Measurements from ENCODE around the gene DENND2D. TPM values are rescaled to one million over a fixed set of nuclear protein-coding genes. Genes with fewer than 3 reads are reported as not detected.

The DENND2D gene
- total RNA-seq, 2 donors from 2014 or later, result 25.4 to 37.2 TPM

DNA sequence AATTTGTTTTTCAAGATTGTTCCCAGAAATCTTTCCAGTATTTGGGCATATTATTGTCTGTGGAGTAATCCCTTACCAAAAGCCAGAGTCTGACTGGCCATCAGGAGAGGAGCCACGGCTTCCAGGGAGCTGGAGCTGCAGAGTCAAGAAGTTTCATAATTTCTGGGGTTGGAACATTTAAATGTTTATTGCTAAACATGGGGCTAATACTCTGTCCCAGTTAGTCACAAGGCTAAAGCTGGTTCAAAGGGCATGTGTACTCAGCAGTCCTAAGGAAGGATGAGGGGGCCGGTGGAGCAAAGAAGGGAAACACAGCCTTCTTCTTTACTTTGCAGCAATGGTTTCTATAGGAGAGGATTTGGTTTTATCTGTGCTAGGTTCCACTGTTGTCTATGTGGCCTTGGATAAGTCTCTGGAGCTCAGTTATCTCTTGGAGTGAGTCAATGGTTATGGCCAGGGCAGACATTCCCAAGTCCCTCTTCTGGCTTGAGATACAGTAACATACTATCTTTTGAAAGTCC is 9.5 kb downstream of the DENND2D start:
- Histone ChIP-seq H3K4me1 (replicated peaks) (no peaks in the 10 kb centered on the region), H3K9me3 (no peaks in the 10 kb centered on the region), H3K4me3 (no peak overlapping the region), H3K27ac (no peak overlapping the region), H3K36me3 (peaks cover 0 to 8% of the 10 kb centered on the region in 2 donors), H3K27me3 (replicated peaks; ENCODE audit: insufficient read depth) (no peaks in the 10 kb centered on the region)
- 82% methylated on average over 2 of the region's 2 CpGs for WGBS
- no peak for DNase-seq (ENCODE audit: low spot score)
- intact Hi-C loops (cut with DNase I), result no loop called here
- TF ChIP-seq, protein P1, sequence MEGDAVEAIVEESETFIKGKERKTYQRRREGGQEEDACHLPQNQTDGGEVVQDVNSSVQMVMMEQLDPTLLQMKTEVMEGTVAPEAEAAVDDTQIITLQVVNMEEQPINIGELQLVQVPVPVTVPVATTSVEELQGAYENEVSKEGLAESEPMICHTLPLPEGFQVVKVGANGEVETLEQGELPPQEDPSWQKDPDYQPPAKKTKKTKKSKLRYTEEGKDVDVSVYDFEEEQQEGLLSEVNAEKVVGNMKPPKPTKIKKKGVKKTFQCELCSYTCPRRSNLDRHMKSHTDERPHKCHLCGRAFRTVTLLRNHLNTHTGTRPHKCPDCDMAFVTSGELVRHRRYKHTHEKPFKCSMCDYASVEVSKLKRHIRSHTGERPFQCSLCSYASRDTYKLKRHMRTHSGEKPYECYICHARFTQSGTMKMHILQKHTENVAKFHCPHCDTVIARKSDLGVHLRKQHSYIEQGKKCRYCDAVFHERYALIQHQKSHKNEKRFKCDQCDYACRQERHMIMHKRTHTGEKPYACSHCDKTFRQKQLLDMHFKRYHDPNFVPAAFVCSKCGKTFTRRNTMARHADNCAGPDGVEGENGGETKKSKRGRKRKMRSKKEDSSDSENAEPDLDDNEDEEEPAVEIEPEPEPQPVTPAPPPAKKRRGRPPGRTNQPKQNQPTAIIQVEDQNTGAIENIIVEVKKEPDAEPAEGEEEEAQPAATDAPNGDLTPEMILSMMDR (IDR thresholded peaks at IDR 0.05), result no peak
- TF ChIP-seq POLR2AphosphoS5 (IDR thresholded peaks at IDR 0.05) (no peak), POLR2A (IDR thresholded peaks at IDR 0.05) (no peak)

DNA sequence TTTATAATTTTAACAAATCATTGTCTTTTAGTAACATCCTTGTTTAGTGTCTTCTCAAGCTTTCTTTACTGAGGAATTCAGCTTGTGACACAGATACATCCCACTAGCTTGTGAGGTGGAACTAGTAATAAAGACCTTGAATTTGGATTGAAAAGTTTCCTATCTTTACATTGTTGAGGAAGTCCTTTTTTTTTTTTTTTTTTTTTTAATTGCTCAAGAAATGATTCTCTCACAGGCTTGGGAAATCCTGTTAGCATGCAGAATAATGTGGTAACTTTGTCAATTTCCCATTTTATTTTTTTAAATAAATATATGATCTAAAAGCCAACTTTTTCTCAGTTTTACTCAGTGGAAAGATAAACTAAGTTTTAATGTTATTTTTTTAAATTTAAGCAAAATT is 15.8 kb downstream of the DENND2D start:
- TF ChIP-seq POLR2A (IDR thresholded peaks at IDR 0.05) (no peak), POLR2AphosphoS5 (IDR thresholded peaks at IDR 0.05) (no peak)
- TF ChIP-seq, protein P1 (IDR thresholded peaks at IDR 0.05), result no peak
- peaks cover 0 to 8% of the 10 kb centered on the region in 2 donors for H3K36me3 ChIP-seq
- DNase-seq (ENCODE audit: low spot score), result no peak
- no peaks in the 10 kb centered on the region for H3K27me3 ChIP-seq (replicated peaks; ENCODE audit: insufficient read depth)
- H3K9me3 ChIP-seq, result no peaks in the 10 kb centered on the region
- H3K4me3 ChIP-seq, result no peak overlapping the region
- intact Hi-C loops (cut with DNase I), result no loop called here
- H3K4me1 ChIP-seq (replicated peaks), result no peaks in the 10 kb centered on the region
- no peak overlapping the region for H3K27ac ChIP-seq

DNA sequence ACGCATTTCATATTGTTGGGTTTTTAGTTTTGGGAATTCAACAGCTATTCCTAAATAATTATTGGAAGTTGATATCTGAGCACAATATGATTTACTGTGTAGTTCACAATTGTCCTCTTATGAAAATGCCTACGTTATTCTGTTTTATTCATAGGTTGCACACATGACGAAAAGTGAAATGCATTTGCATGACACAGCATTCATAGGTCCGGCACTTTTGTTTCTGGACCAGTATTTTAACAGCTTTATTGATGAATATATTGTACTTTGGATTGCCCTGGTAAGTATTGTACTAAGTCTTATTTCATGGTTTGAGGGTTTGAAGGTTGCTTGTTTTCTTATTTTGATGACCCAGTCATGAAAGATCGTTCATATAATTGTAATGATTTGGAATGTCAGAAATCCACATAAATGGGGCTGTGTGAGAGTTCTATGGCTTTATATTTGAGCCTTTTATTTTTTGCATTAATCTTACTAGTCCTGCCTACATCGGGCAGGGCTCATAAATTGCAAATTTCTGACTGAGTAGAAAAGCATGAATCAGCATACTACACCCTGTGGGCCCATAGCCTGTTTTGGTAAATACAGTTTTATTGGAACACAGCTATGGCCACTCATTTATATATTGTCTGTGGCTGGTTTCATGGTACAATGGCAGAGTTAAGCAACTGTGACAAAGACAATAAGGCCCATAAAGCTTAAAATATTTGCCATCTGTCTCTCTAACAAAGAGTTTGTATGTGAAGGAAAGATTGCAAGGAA is 17.0 kb downstream of the DENND2D start:
- intact Hi-C loops (cut with DNase I), result no loop called here
- Histone ChIP-seq H3K4me1 (replicated peaks) (no peaks in the 10 kb centered on the region), H3K9me3 (no peaks in the 10 kb centered on the region), H3K36me3 (peaks cover 0 to 8% of the 10 kb centered on the region in 2 donors), H3K4me3 (no peak overlapping the region), H3K27me3 (replicated peaks; ENCODE audit: insufficient read depth) (no peaks in the 10 kb centered on the region), H3K27ac (no peak overlapping the region)
- TF ChIP-seq, protein P1 (IDR thresholded peaks at IDR 0.05), result no peak
- TF ChIP-seq POLR2A (IDR thresholded peaks at IDR 0.05) (no peak), POLR2AphosphoS5 (IDR thresholded peaks at IDR 0.05) (no peak)
- WGBS, result 81% methylated on average over 6 of the region's 6 CpGs
- no peak for DNase-seq (ENCODE audit: low spot score)

DNA sequence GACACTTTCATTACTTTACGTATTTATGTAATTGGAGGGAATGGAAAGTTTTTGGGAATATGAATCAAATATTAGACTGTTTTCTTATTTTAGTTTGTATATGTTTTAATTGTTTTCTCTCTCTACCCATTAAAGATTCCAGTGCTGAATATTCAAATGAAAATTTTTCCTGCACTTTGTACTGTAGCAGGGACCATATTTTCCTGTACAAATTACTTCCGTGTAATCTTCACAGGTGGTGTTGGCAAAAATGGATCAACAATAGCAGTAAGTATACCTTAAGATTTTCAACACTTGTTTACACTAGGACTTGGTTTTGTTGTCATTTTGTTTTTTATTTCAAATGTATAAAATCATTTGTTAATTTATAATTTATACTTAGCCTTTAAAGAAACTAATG is 18.4 kb downstream of the DENND2D start:
- peaks cover 0 to 8% of the 10 kb centered on the region in 2 donors for H3K36me3 ChIP-seq
- no peak overlapping the region for H3K4me3 ChIP-seq
- 94% methylated on average over 2 of the region's 2 CpGs for WGBS
- TF ChIP-seq POLR2A (IDR thresholded peaks at IDR 0.05), result no peak
- no peak for TF ChIP-seq POLR2AphosphoS5 (IDR thresholded peaks at IDR 0.05)
- TF ChIP-seq, protein P1 (IDR thresholded peaks at IDR 0.05), result no peak
- intact Hi-C loops (cut with DNase I), result no loop called here
- DNase-seq (ENCODE audit: low spot score), result no peak
- no peaks in the 10 kb centered on the region for H3K27me3 ChIP-seq (replicated peaks; ENCODE audit: insufficient read depth)
- H3K9me3 ChIP-seq, result no peaks in the 10 kb centered on the region
- H3K4me1 ChIP-seq (replicated peaks), result no peaks in the 10 kb centered on the region
- no peak overlapping the region for H3K27ac ChIP-seq

GRCh38 chr1:111179968-111180533 is 20.4 kb downstream of the DENND2D start:
- no peak overlapping the region for H3K4me3 ChIP-seq
- no peaks in the 10 kb centered on the region for H3K36me3 ChIP-seq
- H3K27ac ChIP-seq, result no peak overlapping the region
- H3K9me3 ChIP-seq, result no peaks in the 10 kb centered on the region
- no peak for DNase-seq (ENCODE audit: low spot score)
- intact Hi-C loops (cut with DNase I), result no loop called here
- TF ChIP-seq, protein P1 (IDR thresholded peaks at IDR 0.05), result no peak
- TF ChIP-seq POLR2A (IDR thresholded peaks at IDR 0.05) (no peak), POLR2AphosphoS5 (IDR thresholded peaks at IDR 0.05) (no peak)
- H3K27me3 ChIP-seq (replicated peaks; ENCODE audit: insufficient read depth), result no peaks in the 10 kb centered on the region
- H3K4me1 ChIP-seq (replicated peaks), result no peaks in the 10 kb centered on the region
